GM23338 (cell line): ENCODE results near the gene ZNF385B. TPM values are rescaled to one million over a fixed set of nuclear protein-coding genes. Genes with fewer than 3 reads are reported as not detected.

Source experiments
- ATAC-seq: fragments of 200-7000 bp; cut with Tn5 transposase; 3 replicates; pipeline ENCODE4 v1.9.1; 2020
- DNase-seq: peaks from one replicate; pipeline ENCODE4 v3.0.0-alpha.2; 2015; ENCODE audit warnings: low spot score
- H2AFZ ChIP-seq: fragments of 200-600 bp; sonication (generic); 2 replicates; pipeline ENCODE4 v1.8.0; 2016; ENCODE audit warnings: antibody characterized with exemption, mild to moderate bottlenecking, moderate library complexity
- H3F3A ChIP-seq: fragments of 200-600 bp; sonication (generic); replicated peaks from 2 replicates; pipeline ENCODE4 v1.8.0; 2017; ENCODE audit warnings: antibody characterized with exemption, mixed run types, low read depth
- H3K27ac ChIP-seq: fragments of 200-600 bp; sonication (generic); 2 replicates; pipeline ENCODE4 v1.6.1; 2016; ENCODE audit warnings: low read depth
- H3K27me3 ChIP-seq: fragments of 200-600 bp; sonication (generic); 2 replicates; pipeline ENCODE4 v1.8.0; 2016; ENCODE audit warnings: mild to moderate bottlenecking, mixed run types, moderate library complexity; ENCODE audit not compliant: insufficient read depth
- H3K36me3 ChIP-seq: fragments of 200-600 bp; sonication (generic); 2 replicates; pipeline ENCODE4 v1.8.0; 2016; ENCODE audit warnings: mild to moderate bottlenecking; ENCODE audit not compliant: insufficient read depth
- H3K4me1 ChIP-seq: fragments of 200-600 bp; sonication (generic); 2 replicates; pipeline ENCODE4 v1.8.0; 2016; ENCODE audit warnings: mild to moderate bottlenecking, moderate library complexity; ENCODE audit not compliant: insufficient read depth
- H3K4me2 ChIP-seq: fragments of 200-600 bp; sonication (generic); 2 replicates; pipeline ENCODE4 v1.7.1; 2017; ENCODE audit warnings: mixed run types
- H3K4me3 ChIP-seq: fragments of 200-600 bp; sonication (generic); 2 replicates; pipeline ENCODE4 v1.6.1; 2016; ENCODE audit warnings: mixed run types
- H3K79me2 ChIP-seq: fragments of 200-600 bp; sonication (generic); replicated peaks from 2 replicates; pipeline ENCODE4 v1.8.0; 2017; ENCODE audit warnings: mild to moderate bottlenecking; ENCODE audit not compliant: insufficient read depth
- H3K9me2 ChIP-seq: fragments of 200-600 bp; sonication (generic); 2 replicates; pipeline ENCODE4 v1.8.0; 2017; ENCODE audit not compliant: insufficient read depth
- H4K20me1 ChIP-seq: fragments of 200-600 bp; sonication (generic); replicated peaks from 2 replicates; pipeline ENCODE4 v1.8.0; 2017; ENCODE audit warnings: mild to moderate bottlenecking; ENCODE audit not compliant: insufficient read depth
- H3K27ac Mint-ChIP-seq: 2 replicates; pipeline ENCODE4 v1.8.0; 2020; ENCODE audit warnings: inconsistent platforms, mild to moderate bottlenecking, moderate library complexity, mixed read lengths
- H3K27me3 Mint-ChIP-seq: 3 replicates; pipeline ENCODE4 v1.8.0; 2022; ENCODE audit warnings: low read depth, mild to moderate bottlenecking, moderate library complexity, mixed read lengths, inconsistent platforms; ENCODE audit not compliant: insufficient read depth, poor library complexity
- H3K36me3 Mint-ChIP-seq: 3 replicates; pipeline ENCODE4 v1.8.0; 2021; ENCODE audit warnings: low read depth, mild to moderate bottlenecking, inconsistent platforms, moderate library complexity, mixed read lengths
- H3K4me1 Mint-ChIP-seq: 3 replicates; pipeline ENCODE4 v1.8.0; 2020; ENCODE audit warnings: mild to moderate bottlenecking, inconsistent platforms, mixed read lengths
- H3K4me3 Mint-ChIP-seq: 3 replicates; pipeline ENCODE4 v1.8.0; 2021; ENCODE audit warnings: moderate library complexity, mild to moderate bottlenecking, inconsistent platforms, mixed read lengths
- H3K9me3 Mint-ChIP-seq: 3 replicates; pipeline ENCODE4 v1.8.0; 2020; ENCODE audit warnings: moderate library complexity, mild to moderate bottlenecking, inconsistent platforms, mixed read lengths
- CTCF ChIP-seq, 2 experiments: fragments of 200-600 bp in 1 of 2; sonication (generic) in 1 of 2; conservative IDR thresholded peaks; 2 replicates each; pipeline versions ENCODE4 v1.5.1 to v1.6.1; 2016 to 2017; ENCODE audit warnings: antibody characterized with exemption in 2 of 2, low read depth in 2 of 2, mild to moderate bottlenecking in 2 of 2, moderate library complexity in 1 of 2
- EZH2 ChIP-seq: fragments of 200-600 bp; sonication (generic); IDR thresholded peaks from one replicate; pipeline ENCODE4 v1.8.0; 2017; ENCODE audit warnings: antibody characterized with exemption, mild to moderate bottlenecking, low read depth; ENCODE audit not compliant: unreplicated experiment
- EZH2phosphoT487 ChIP-seq: fragments of 200-600 bp; sonication (generic); IDR thresholded peaks from one replicate; pipeline ENCODE4 v1.8.1; 2018; ENCODE audit warnings: antibody characterized with exemption; ENCODE audit not compliant: unreplicated experiment
- NANOG ChIP-seq: IDR thresholded peaks from 2 replicates; pipeline ENCODE4 v1.6.1; 2016; ENCODE audit warnings: antibody characterized with exemption, borderline replicate concordance
- POLR2AphosphoS5 ChIP-seq: IDR thresholded peaks from 2 replicates; pipeline ENCODE4 v1.6.1; 2016; ENCODE audit warnings: antibody characterized with exemption, low read depth
- REST ChIP-seq: IDR thresholded peaks from one replicate; pipeline ENCODE4 v1.6.1; 2018; ENCODE audit warnings: antibody characterized with exemption; ENCODE audit not compliant: unreplicated experiment
- ZNF114 ChIP-seq: fragments of 250-450 bp; sonication (Bioruptor Pico); IDR thresholded peaks from 2 replicates; pipeline ENCODE4 v1.5.0; 2020; ENCODE audit warnings: mild to moderate bottlenecking, moderate library complexity
- ZNF331 ChIP-seq: fragments of 250-450 bp; sonication (Bioruptor Pico); IDR thresholded peaks from 2 replicates; pipeline ENCODE4 v1.5.0; 2020; ENCODE audit warnings: low read depth, mild to moderate bottlenecking, moderate library complexity
- ZNF462 ChIP-seq: fragments of 250-450 bp; sonication (Bioruptor Pico); IDR thresholded peaks from 2 replicates; pipeline ENCODE4 v1.5.0; 2020; ENCODE audit warnings: mild to moderate bottlenecking, moderate library complexity
- polyA plus RNA-seq: library from polyadenylated mRNA; unstranded; fragments of >200 nt; fragmentation: Nextera tagmentation; extraction: Ambion mirVana; gene quantifications from 2 replicates; pipeline ENCODE4 v1.2.1, GENCODE V29; 2016
- total RNA-seq: library from RNA; depleted of rRNA; stranded (reverse); fragments of >200 nt; shearing (Covaris generic); gene quantifications from 2 replicates; pipeline ENCODE4 v1.2.3, GENCODE V29; 2014

Gene ZNF385B
- total and polyA plus RNA-seq, 2 experiments from 2014 or later, result 1.5 to 4.6 TPM

GRCh38 chr2:179602452-179602851 is 259.0 kb downstream of the ZNF385B start:
- H3K27ac Mint-ChIP-seq, result no peak overlapping the region
- Histone ChIP-seq H3K27me3 (no peaks in the 10 kb centered on the region), H3K79me2 (no peaks in the 10 kb centered on the region), H3K9me2 (no peaks in the 10 kb centered on the region), H2AFZ (no peak overlapping the region), H3K27ac (no peak overlapping the region), H3F3A (no peaks in the 10 kb centered on the region), H3K36me3 (no peaks in the 10 kb centered on the region), H4K20me1 (no peaks in the 10 kb centered on the region), H3K4me2 (no peak overlapping the region), H3K4me1 (no peaks in the 10 kb centered on the region), H3K4me3 (no peak overlapping the region)
- H3K4me1 Mint-ChIP-seq, result peaks cover 4% of the 10 kb centered on the region; the same call in 1 of the 3 replicates
- H3K27me3 Mint-ChIP-seq, result no peaks in the 10 kb centered on the region
- no peak for TF ChIP-seq EZH2phosphoT487
- no peak for TF ChIP-seq ZNF462 (CRISPR knock-in tag)
- no peak for TF ChIP-seq EZH2
- no peak for TF ChIP-seq POLR2AphosphoS5
- no peak for TF ChIP-seq ZNF114 (CRISPR knock-in tag)
- ATAC-seq (no peak), DNase-seq (no peak)
- H3K36me3 Mint-ChIP-seq, result no peaks in the 10 kb centered on the region
- no peaks in the 10 kb centered on the region for H3K9me3 Mint-ChIP-seq
- no peak overlapping the region for H3K4me3 Mint-ChIP-seq

- H3K4me1 Mint-ChIP-seq, result peaks cover 9% of the 10 kb centered on the region; the same call in 2 of the 3 replicates
- H3K27me3 ChIP-seq, result no peaks in the 10 kb centered on the region
- H3K27me3 Mint-ChIP-seq, result no peaks in the 10 kb centered on the region
- H3K79me2 ChIP-seq, result no peaks in the 10 kb centered on the region
- H3K36me3 ChIP-seq, result no peaks in the 10 kb centered on the region
- no peaks in the 10 kb centered on the region for H3K36me3 Mint-ChIP-seq
- H3K27ac Mint-ChIP-seq, result 0 out of 2 replicates have a peak overlapping the region, but pooled peaks have one; percentile 21
- H3K4me2 ChIP-seq, result no peak overlapping the region
- DNase-seq, result no peak
- no peaks in the 10 kb centered on the region for H3K9me3 Mint-ChIP-seq
- no peak for ATAC-seq
- no peaks in the 10 kb centered on the region for H3F3A ChIP-seq
- no peaks in the 10 kb centered on the region for H4K20me1 ChIP-seq
- no peak overlapping the region for H2AFZ ChIP-seq
- no peak overlapping the region for H3K27ac ChIP-seq
- no peaks in the 10 kb centered on the region for H3K9me2 ChIP-seq
- H3K4me1 ChIP-seq, result peaks cover 8% of the 10 kb centered on the region; the same call in 1 of the 2 replicates
- no peak overlapping the region for H3K4me3 ChIP-seq
- no peak overlapping the region for H3K4me3 Mint-ChIP-seq
- TF ChIP-seq CTCF (conservative IDR thresholded peaks at IDR 0.05; ENCODE audit: low read depth in 2 of 2), result no peak
- TF ChIP-seq REST, result no peak
- no peak for TF ChIP-seq NANOG
- no peak for TF ChIP-seq EZH2phosphoT487
- TF ChIP-seq POLR2AphosphoS5, result no peak
- no peak for TF ChIP-seq ZNF114 (CRISPR knock-in tag)
- no peak for TF ChIP-seq ZNF331 (CRISPR knock-in tag)
Measured at GRCh38 chr2:179596018-179596417, 265.4 kb downstream of the ZNF385B start.
